Stimulated activated CD8-positive, alpha-beta memory T cell treated with anti-CD3 and anti-CD28 coated beads, Interleukin-7, amount 100 ng/mL, for 24 hours (primary cell): ENCODE results near the gene ACTN4.
"Not testable (repeated sequence)": the region's sequence is repeated elsewhere in the genome, so short reads cannot be mapped to it uniquely, and the experiment has no call there.

ENCODE experiments used
- DNase-seq: peaks from one replicate; pipeline ENCODE4 v3.0.0-alpha.2; 2020; ENCODE audit warnings: low read depth

The ACTN4 gene

DNA sequence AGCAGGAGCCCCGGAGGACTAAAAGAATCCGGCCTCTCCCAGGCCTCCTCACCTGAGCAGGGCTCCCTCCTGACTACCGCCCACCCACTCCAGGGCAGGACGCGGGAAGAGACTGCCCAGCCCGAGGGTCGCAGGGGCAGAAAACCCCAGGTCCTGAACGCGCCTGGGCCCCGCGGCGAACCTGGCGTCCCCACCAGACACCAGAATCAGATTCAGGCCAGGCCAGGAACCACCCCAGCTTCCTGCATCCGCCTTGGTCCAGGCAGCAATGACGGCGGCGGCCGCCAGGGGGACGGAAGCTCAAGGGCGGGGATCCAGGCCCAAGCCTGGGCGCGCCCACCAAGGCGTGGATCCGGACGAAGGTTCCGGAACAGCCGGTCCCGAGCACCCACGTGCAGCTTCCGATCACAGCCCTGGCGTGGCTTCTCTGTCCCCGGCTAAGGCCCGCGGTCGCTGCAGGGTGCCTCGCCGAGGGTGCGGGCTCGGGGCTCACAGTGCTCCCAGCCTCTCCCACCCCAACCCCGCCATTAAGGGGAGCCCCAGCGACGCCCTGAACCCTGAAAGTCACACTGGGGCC lies 122.3 kb downstream of the ACTN4 start:
- peak; percentile 75 for DNase-seq

DNA sequence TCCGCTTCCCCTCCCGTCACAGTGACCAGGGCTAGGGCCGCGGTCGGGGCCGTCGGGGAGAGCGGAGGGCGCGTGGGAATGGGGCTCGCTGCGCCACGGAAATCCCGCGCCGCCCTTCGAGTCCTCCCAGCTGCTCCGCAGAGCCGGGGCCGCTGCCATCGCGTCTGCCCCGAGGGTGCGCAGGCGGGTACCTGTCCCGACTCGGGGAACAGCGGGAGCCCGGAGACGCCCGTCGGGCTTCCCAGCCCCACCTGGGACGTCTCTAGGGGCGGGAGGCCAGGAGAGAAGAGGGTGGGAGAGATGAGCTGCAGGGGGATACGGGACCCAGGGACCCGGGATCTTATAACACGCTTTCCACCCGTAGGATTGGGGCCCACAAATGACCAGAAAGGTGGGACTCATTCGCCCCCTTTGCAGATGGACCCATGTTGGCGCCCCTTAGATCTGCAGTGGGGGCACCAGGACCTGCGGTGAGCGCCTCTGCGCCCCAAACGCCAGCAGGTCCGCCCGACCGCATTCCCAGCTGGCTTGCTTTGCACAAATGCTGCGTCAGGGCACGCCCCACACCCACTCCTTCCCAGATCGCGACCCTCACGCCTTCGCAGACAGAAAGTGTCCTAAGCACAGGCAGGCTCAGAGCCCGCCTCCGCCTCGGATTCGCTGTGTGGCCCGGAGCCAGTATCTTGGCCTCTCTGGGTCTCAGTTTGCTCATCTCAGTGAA lies 122.9 kb downstream of the ACTN4 start:
- not testable (repeated sequence) for DNase-seq

DNA sequence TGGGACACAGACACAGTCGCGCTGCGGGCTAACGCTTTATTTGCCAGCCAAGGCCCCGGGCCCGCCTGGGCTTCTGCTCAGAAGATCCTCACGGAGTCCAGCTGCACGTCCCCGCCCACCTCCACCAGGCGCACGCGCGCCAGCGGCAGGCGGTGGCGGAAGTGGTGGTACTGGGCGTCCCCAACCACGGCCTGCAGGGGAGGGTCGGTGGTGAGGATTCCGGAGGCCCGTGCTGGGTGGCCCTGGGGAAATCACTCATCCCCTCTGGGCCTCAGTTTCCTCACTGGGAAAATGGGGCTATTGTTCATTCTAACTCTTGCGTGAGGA lies 123.5 kb downstream of the ACTN4 start:
- not testable (repeated sequence) for DNase-seq

DNA sequence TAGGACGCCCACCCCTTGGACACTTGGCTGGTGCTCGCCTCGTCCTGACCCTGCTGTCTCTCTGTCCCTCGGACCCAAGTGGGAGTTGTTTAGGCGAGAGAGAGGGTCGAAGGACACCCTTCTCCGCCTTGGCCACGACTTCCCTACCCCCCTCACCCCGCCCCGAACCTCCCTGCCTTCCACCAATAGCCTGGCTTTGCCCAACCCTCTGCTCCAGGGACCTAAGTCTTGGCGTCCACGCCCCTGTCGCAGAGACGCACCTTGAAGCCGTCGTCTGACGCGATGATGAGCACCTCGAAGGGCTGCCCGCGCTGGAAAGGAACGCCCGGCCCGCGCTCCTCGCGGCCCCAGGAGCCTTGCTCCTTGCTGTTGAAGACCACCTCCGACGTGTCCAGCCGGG lies 124.1 kb downstream of the ACTN4 start:
- not testable (repeated sequence) for DNase-seq

DNA sequence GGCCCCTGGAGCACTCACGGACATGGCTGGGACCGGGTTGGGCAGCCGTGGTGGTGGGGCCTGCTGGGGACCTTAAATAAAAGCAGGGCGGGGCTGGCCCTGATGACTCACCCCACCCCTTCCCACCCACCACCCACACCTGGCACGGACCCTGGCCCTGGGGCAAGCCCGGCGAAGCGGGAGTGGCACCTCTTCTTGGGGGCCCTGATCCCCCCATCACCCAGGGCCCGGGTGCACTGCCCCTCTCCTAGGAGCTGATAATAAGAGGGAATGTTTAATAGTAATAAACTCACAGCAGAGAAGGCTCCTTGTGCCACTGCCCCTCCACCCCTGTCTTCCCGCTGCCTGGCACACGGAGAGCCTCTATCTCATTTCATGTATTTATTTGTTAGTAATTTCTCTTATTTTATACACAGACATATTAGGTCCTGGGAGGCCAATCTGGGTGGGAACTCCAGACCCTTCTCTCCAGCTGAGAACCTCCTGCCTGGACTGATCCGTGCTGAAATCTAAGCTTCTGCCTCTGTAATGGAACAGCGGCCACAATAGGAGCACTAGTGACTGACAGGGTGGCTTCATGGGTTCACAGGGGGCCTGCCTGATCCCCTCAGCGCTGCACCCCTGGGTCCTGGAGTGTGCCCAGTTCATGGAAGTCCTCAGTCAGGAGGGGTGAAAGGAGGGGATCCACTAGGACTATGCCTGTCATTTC lies 126.2 kb downstream of the ACTN4 start, which contains the start of gene LGALS7:
LGALS7 (minus strand) TSS at position 49 of the 709 bp plus-strand sequence; CDS start at position 24, 25 bp downstream.
- no peak for DNase-seq

DNA sequence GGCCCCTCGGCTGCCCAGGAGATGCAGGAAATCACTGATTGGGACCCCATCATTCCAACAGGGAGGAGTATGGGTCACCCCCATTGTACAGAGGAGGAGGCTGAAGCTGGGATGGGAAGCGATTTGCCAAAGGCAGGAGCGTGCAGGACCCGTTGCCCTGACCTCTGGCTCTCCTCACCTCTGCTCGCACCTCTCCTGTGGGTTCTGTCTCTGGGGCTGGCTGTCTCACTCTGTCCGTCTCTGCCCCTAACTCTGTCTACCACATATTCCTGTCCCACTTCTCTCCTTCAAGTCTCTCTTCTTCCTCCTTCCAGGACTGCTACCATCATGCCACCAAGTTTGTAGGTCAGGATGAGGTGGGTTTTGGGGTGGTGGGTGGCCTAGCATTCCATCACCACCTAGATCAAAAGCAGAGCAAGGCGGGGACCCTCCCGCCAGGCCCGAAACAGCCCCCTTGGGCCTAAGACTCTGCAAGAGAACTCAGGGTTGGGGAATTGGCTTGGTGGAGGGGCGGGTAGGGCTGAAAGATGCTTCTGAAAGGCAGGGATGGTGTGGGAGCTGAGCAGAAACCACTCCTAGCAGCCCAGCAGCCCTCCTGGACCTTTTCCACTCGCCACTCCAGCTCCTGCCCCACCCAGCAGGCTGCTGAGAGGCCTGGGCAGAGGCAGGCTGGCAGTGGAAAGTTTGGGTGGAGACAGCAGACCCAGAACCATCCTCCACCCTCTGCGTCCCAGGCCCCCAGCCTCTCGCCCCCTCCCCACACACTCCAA lies 126.9 kb downstream of the ACTN4 start:
- no peak for DNase-seq

DNA sequence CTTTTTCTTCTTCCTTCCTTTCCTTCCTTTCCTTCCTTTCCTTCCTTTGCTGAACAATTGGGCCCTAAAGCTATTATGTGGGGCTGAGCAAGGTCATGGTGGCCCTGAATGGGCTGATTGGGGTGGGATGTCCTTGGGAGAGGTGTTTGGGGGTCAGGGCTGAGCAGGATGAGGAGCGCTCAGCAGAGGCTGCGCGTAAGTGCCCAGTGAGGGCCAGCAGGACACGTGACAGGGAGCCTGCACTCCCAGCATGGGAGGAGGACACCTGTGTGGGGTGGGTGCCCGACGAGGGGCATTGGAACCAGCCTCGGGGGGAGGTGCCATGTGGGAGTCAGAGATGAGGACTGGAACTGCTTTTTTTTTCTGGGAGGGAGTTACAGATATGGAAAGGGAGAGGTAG lies 131.3 kb downstream of the ACTN4 start:
- no peak for DNase-seq

DNA sequence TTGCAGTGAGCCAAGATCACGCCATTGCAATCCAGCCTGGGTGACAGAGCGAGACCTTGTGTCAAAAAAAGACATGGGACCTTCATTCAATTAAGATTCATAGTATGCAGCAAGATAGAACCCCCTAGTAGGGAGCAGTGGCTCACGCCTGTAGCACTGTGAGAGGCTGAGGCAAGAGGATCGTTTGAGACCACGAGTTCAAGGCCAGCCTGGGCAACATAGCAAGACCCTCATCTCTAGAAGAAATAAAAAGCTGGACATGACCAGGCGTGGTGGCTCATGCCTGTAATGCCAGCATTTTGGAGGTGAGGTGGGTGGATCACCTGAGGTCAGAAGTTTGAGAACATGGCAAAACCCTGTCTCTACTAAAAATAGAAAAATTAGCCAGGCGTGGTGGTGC lies 133.0 kb downstream of the ACTN4 start:
- no peak for DNase-seq

DNA sequence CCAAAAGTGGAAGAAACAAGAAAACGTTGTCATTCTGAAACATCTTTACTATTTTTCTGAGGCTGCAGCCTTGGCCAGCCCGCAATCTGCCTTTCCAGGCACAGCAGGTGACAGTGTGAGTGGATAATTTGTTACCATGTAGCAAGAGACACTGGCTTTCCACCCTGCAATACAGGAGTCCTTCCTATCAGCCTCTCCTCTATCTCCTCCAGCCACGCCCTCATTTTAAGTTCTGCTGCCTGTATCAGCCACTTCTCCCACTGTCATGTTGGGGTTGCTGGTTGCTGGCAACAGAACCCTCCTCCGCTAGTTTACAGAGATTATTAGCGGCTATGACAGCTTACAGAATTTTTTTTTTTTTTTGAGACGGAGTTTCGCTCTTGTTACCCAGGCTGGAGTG lies 133.6 kb downstream of the ACTN4 start:
- DNase-seq = no peak
